NCI-H187 (cell line): ENCODE data around the gene GPSM1.

Source experiments
- DNase-seq, 2 experiments: peaks; one replicate each; lab custom pipeline; 2025; lab: John Stamatoyannopoulos, UW

The GPSM1 gene

GRCh38 chr9:136291306-136292025 is 35.9 kb upstream of the GPSM1 start:
- DNase-seq = no peak

- DNase-seq = no peak
Observed at GRCh38 chr9:136292026-136292538, 35.3 kb upstream of the GPSM1 start.

GRCh38 chr9:136292591-136293448 is 34.5 kb upstream of the GPSM1 start:
- no peak for DNase-seq

- no peak for DNase-seq
Observed at GRCh38 chr9:136293476-136294077, 33.8 kb upstream of the GPSM1 start.

GRCh38 chr9:136294437-136294836 is 32.9 kb upstream of the GPSM1 start:
- no peak for DNase-seq

GRCh38 chr9:136295055-136295454 is 32.3 kb upstream of the GPSM1 start:
- DNase-seq = no peak

GRCh38 chr9:136295542-136296433 is 31.6 kb upstream of the GPSM1 start:
- DNase-seq = no peak

- no peak for DNase-seq
Observed at GRCh38 chr9:136296434-136297015, 30.8 kb upstream of the GPSM1 start.

- no peak for DNase-seq
Observed at GRCh38 chr9:136297016-136297691, 30.2 kb upstream of the GPSM1 start.

GRCh38 chr9:136297766-136298735 is 29.3 kb upstream of the GPSM1 start:
- no peak for DNase-seq

- no peak for DNase-seq
Observed at GRCh38 chr9:136299116-136299515, 28.2 kb upstream of the GPSM1 start.

- DNase-seq = no peak
Observed at GRCh38 chr9:136299541-136299940, 27.8 kb upstream of the GPSM1 start.

- DNase-seq = no peak
Observed at GRCh38 chr9:136300016-136300545, 27.3 kb upstream of the GPSM1 start.

GRCh38 chr9:136300866-136301265 is 26.5 kb upstream of the GPSM1 start:
- no peak for DNase-seq

- no peak for DNase-seq
Observed at GRCh38 chr9:136302527-136302926, 24.8 kb upstream of the GPSM1 start.

GRCh38 chr9:136303066-136303824 is 24.1 kb upstream of the GPSM1 start:
- DNase-seq = no peak

GRCh38 chr9:136303825-136304416 is 23.4 kb upstream of the GPSM1 start, which contains the start of gene CCDC187:
Gene CCDC187 (minus strand): TSS chr9:136304094. CDS start chr9:136303830, 264 bp downstream.
- no peak for DNase-seq

- no peak for DNase-seq
Observed at GRCh38 chr9:136304456-136304855, 22.9 kb upstream of the GPSM1 start.
